MM.1S (cell line): ENCODE results near the gene CAPN9.

Experiments used
- DNase-seq: peaks from one replicate; pipeline ENCODE4 v3.0.0-alpha.2; 2015
- H2AFZ ChIP-seq: fragments of 300-600 bp; sonication (generic); 2 replicates; pipeline ENCODE4 v1.6.0; 2016; ENCODE audit warnings: antibody characterized with exemption, low read length
- H3F3A ChIP-seq: fragments of 300-600 bp; sonication (generic); 2 replicates; pipeline ENCODE4 v1.6.1; 2016; ENCODE audit warnings: mild to moderate bottlenecking, antibody characterized with exemption, low read length, moderate library complexity, mixed read lengths; ENCODE audit not compliant: insufficient read depth
- H3K27ac ChIP-seq: fragments of 300-600 bp; sonication (generic); 2 replicates; pipeline ENCODE4 v1.5.1; 2016; ENCODE audit warnings: mild to moderate bottlenecking, low read length
- H3K27me3 ChIP-seq: fragments of 300-600 bp; sonication (generic); replicated peaks from 2 replicates; pipeline ENCODE4 v1.6.0; 2016; ENCODE audit warnings: low read length; ENCODE audit not compliant: insufficient read depth
- H3K36me3 ChIP-seq: fragments of 300-600 bp; sonication (generic); replicated peaks from 2 replicates; pipeline ENCODE4 v1.6.1; 2016; ENCODE audit warnings: mild to moderate bottlenecking, low read length, mixed read lengths; ENCODE audit not compliant: insufficient read depth
- H3K4me1 ChIP-seq: fragments of 300-600 bp; sonication (generic); 2 replicates; pipeline ENCODE4 v1.6.1; 2016; ENCODE audit warnings: low read length, mixed read lengths
- H3K4me2 ChIP-seq: fragments of 300-600 bp; sonication (generic); 2 replicates; pipeline ENCODE4 v1.6.0; 2016; ENCODE audit warnings: low read depth, low read length
- H3K4me3 ChIP-seq: fragments of 300-600 bp; sonication (generic); 2 replicates; pipeline ENCODE4 v1.5.1; 2016; ENCODE audit warnings: low read length, mixed read lengths
- H3K79me2 ChIP-seq: fragments of 300-600 bp; sonication (generic); 2 replicates; pipeline ENCODE4 v1.6.1; 2016; ENCODE audit warnings: mixed run types, low read length, mixed read lengths
- H3K9ac ChIP-seq: fragments of 300-600 bp; sonication (generic); 2 replicates; pipeline ENCODE4 v1.6.1; 2016; ENCODE audit warnings: low read length, mixed read lengths
- H3K9me2 ChIP-seq: fragments of 300-600 bp; sonication (generic); replicated peaks from 2 replicates; pipeline ENCODE4 v1.6.1; 2016; ENCODE audit warnings: mild to moderate bottlenecking, low read length, mixed read lengths; ENCODE audit not compliant: insufficient read depth
- H3K9me3 ChIP-seq: fragments of 300-600 bp; sonication (generic); replicated peaks from 2 replicates; pipeline ENCODE4 v1.6.1; 2016; ENCODE audit warnings: mild to moderate bottlenecking, low read length, mixed read lengths; ENCODE audit not compliant: insufficient read depth
- H4K20me1 ChIP-seq: fragments of 300-600 bp; sonication (generic); 2 replicates; pipeline ENCODE4 v1.6.1; 2016; ENCODE audit warnings: mild to moderate bottlenecking, low read length, moderate library complexity, mixed read lengths; ENCODE audit not compliant: insufficient read depth
- EZH2 ChIP-seq: fragments of 300-600 bp; sonication (generic); optimal IDR thresholded peaks from 2 replicates; pipeline ENCODE3; 2017; ENCODE audit warnings: low read depth, mild to moderate bottlenecking, antibody characterized with exemption, low read length, mixed read lengths
- EZH2phosphoT487 ChIP-seq: fragments of 300-600 bp; sonication (generic); IDR thresholded peaks from 2 replicates; pipeline ENCODE4 v1.6.1; 2018; ENCODE audit warnings: antibody characterized with exemption, low read length
- TF ChIP-seq, protein P1 (sequence below): fragments of 300-600 bp; sonication (generic); IDR thresholded peaks from 2 replicates; pipeline ENCODE4 v1.5.1; 2016; ENCODE audit warnings: antibody characterized with exemption, low read length, mixed read lengths

CAPN9 gene

GRCh38 chr1:230725256-230726012, 21.8 kb upstream of the CAPN9 start:
- Histone ChIP-seq H3K9me3 (no peaks in the 10 kb centered on the region), H3K79me2 (no peaks in the 10 kb centered on the region), H3K4me1 (no peaks in the 10 kb centered on the region), H3K4me3 (no peak overlapping the region), H3F3A (no peaks in the 10 kb centered on the region), H4K20me1 (no peaks in the 10 kb centered on the region), H3K4me2 (no peak overlapping the region), H2AFZ (no peak overlapping the region), H3K27me3 (no peaks in the 10 kb centered on the region), H3K27ac (no peak overlapping the region), H3K9me2 (no peaks in the 10 kb centered on the region), H3K9ac (no peak overlapping the region), H3K36me3 (no peaks in the 10 kb centered on the region)
- TF ChIP-seq EZH2phosphoT487 = no peak
- TF ChIP-seq, protein P1, sequence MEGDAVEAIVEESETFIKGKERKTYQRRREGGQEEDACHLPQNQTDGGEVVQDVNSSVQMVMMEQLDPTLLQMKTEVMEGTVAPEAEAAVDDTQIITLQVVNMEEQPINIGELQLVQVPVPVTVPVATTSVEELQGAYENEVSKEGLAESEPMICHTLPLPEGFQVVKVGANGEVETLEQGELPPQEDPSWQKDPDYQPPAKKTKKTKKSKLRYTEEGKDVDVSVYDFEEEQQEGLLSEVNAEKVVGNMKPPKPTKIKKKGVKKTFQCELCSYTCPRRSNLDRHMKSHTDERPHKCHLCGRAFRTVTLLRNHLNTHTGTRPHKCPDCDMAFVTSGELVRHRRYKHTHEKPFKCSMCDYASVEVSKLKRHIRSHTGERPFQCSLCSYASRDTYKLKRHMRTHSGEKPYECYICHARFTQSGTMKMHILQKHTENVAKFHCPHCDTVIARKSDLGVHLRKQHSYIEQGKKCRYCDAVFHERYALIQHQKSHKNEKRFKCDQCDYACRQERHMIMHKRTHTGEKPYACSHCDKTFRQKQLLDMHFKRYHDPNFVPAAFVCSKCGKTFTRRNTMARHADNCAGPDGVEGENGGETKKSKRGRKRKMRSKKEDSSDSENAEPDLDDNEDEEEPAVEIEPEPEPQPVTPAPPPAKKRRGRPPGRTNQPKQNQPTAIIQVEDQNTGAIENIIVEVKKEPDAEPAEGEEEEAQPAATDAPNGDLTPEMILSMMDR = no peak
- no peak for TF ChIP-seq EZH2
- DNase-seq = no peak

DNA sequence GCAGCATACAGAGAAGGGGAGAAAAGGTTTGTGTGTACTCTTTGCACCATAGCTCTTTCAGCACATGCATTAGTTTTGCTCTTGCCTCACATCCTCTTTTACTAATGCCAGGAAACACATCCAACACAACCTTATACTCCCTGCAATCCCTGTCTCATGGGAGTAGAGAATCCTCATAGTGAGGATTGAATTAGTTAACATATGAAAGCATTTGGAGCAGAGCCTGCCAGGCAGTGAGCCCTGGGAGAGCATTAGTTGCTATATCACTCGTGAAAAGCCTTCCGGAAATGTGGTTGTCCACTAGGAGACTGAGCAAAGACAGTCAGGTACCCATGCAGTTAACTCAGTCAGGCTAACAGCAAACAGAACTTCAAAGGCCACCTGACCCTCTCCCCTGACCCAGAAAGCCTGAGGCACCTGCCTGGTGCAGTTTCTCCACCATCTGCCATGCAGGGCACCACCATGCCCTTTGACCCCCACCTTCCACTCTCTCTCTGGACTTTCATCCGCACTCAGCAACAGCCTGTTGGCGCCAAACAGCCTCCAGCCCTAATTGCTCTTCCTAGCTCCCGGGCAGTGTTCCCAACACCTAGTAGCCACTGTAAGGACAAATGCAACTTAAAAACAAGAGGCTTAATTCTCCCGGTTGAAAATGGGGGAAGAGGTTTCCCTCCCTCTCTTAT, 18.3 kb upstream of the CAPN9 start:
- Histone ChIP-seq H3F3A (no peaks in the 10 kb centered on the region), H3K36me3 (no peaks in the 10 kb centered on the region), H3K4me2 (no peak overlapping the region), H3K9me2 (no peaks in the 10 kb centered on the region), H3K27ac (no peak overlapping the region), H3K4me1 (no peaks in the 10 kb centered on the region), H3K9ac (no peak overlapping the region), H2AFZ (no peak overlapping the region), H3K9me3 (no peaks in the 10 kb centered on the region), H3K79me2 (no peaks in the 10 kb centered on the region), H4K20me1 (no peaks in the 10 kb centered on the region), H3K4me3 (no peak overlapping the region), H3K27me3 (no peaks in the 10 kb centered on the region)
- DNase-seq = no peak
- TF ChIP-seq, protein P1 = no peak
- TF ChIP-seq EZH2 (no peak), EZH2phosphoT487 (no peak)

GRCh38 chr1:230730977-230731376, 16.2 kb upstream of the CAPN9 start:
- no peaks in the 10 kb centered on the region for H3K79me2 ChIP-seq
- no peak overlapping the region for H3K27ac ChIP-seq
- H3F3A ChIP-seq = no peaks in the 10 kb centered on the region
- H3K9me3 ChIP-seq = no peaks in the 10 kb centered on the region
- no peaks in the 10 kb centered on the region for H3K36me3 ChIP-seq
- no peaks in the 10 kb centered on the region for H3K4me1 ChIP-seq
- H3K4me2 ChIP-seq = no peak overlapping the region
- H2AFZ ChIP-seq = no peak overlapping the region
- H3K9me2 ChIP-seq = no peaks in the 10 kb centered on the region
- DNase-seq = no peak
- H3K9ac ChIP-seq = no peak overlapping the region
- no peaks in the 10 kb centered on the region for H4K20me1 ChIP-seq
- TF ChIP-seq EZH2phosphoT487 (no peak), EZH2 (no peak)
- TF ChIP-seq, protein P1 = no peak
- no peaks in the 10 kb centered on the region for H3K27me3 ChIP-seq
- H3K4me3 ChIP-seq = no peak overlapping the region
